HG02759 (cell line): ENCODE data around the gene QPCTL.
"Not testable (repeated sequence)": the region's sequence is repeated elsewhere in the genome, so short reads cannot be mapped to it uniquely, and the experiment has no call there.

Experiments
- ATAC-seq: cut with Tn5 transposase; IDR thresholded peaks from one replicate; pipeline ENCODE4 v1.9.1; 2021; ENCODE audit warnings: mild to moderate bottlenecking, moderate library complexity; ENCODE audit not compliant: unreplicated experiment

The QPCTL gene

DNA sequence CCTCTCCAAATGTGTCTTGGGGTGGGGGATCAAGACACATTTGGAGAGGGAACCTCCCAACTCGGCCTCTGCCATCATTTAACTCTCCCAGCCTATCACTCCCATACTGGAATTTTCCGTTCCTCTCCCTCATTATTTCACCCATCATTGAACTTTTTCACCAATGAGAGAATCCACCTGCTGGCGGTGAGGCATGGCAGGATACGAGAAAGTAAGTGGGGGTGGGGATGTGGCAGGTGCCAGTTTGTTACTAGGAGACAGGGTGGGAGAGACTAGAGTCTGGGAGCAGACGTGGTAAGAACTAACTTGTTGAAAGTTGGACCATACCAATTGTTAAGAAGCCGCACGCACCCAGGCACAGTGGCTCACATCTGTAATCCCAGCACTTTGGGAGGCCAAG is 17.5 kb upstream of the QPCTL start:
- ATAC-seq = no peak

DNA sequence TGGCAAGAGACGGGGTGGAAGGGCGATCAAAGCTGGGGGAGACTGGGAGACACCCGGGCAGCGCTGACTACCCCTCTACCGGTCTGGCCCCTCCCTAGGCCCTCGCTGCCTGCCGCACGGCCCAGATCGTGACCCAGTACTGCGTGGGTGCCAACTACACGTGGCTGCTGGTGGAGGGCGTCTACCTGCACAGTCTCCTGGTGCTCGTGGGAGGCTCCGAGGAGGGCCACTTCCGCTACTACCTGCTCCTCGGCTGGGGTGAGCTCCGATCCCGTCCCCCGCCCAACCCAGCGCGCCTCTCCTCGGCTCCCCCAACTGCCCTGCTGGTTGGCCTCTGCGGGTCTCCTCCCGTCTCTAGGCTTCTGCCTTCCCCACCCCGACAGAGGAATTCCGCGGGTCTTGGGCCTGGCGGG is 15.6 kb upstream of the QPCTL start:
- ATAC-seq = peak; percentile 17

DNA sequence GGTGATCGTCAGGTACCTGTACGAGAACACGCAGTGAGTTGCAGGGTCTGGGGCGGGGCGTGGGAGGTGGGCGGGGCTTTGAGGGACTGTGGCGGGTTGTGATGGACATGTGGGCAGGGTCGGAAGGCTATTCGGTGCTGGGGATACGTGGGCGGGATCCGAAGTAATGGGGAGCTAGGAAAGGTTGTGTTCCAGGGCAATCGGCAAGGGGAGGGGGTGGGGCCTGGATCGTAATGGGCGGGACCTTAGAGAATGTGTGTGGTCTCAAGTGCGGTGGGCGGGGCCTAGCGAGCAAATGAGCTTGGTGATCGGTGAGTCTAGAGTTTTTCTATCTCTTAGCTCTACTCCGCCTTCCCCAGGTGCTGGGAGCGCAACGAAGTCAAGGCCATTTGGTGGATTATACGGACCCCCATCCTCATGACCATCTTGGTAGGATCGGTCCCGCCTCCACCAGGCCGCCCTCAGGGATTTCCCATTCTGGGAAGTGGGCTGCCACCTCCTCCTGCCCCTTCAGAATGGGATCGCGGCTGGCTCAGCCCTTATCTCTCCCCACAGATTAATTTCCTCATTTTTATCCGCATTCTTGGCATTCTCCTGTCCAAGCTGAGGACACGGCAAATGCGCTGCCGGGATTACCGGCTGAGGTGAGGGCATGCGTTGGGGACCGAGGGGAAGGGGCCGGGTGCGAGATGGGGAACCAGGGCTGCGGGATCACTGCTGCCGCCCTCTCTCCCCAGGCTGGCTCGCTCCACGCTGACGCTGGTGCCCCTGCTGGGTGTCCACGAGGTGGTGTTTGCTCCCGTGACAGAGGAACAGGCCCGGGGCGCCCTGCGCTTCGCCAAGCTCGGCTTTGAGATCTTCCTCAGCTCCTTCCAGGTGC is 14.9 kb upstream of the QPCTL start:
- peak; percentile 50 for ATAC-seq

DNA sequence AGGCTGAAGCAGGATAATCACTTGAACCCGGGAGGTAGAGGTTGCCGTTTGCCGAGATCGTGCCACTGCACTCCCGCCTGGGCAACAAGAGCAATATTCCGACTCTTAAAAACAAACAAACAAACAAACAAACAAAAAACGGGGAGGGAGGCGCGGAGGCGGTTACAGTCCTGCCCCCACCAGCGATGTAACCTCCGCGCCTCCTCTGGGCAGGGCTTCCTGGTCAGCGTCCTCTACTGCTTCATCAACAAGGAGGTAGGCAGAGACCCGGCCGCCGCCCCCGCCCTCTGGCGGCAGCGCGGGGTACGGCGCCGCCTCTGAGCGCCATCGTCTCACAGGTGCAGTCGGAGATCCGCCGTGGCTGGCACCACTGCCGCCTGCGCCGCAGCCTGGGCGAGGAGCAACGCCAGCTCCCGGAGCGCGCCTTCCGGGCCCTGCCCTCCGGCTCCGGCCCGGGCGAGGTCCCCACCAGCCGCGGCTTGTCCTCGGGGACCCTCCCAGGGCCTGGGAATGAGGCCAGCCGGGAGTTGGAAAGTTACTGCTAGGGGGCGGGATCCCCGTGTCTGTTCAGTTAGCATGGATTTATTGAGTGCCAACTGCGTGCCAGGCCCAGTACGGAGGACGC is 11.0 kb upstream of the QPCTL start:
- peak; percentile 74 for ATAC-seq

DNA sequence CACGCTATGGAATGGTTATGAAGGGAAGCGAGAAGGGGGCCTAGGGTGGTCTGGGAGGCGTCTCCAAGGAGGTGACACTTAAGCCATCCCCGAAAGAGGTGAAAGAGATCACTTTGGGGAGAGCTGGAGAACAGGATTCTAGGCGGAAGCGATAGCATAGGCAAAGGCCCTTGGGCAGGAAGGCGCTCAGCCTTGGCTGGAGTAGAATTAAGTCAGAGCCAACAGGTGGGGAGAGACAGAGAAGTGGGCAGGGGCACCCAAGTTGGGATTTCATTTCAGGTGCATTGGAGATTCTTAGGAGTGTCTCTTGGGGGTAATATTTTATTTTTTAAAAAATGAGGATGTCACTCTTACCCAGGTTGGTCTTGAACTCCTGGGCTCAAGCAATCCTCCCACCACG is 10.3 kb upstream of the QPCTL start:
- ATAC-seq = no peak

DNA sequence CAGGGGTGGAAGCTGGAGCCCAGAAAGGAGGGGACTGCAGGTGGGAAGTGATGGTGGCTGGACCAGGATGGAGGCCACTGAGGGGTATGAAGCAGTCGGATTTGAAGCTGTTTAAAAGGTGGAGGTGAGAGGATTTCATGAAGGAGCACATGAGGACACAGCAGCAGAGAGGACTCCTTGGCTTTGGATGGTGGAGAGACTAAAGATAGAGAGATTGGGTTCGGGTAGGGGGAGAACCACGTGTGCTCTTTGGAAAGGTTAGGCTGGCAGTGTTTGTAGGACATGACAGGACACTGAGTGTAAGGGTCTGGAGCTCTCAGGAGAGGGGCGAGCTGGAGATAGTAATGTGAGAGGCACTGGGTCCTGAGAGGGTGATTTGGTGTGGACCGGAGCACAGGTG is 9.6 kb upstream of the QPCTL start:
- no peak for ATAC-seq

DNA sequence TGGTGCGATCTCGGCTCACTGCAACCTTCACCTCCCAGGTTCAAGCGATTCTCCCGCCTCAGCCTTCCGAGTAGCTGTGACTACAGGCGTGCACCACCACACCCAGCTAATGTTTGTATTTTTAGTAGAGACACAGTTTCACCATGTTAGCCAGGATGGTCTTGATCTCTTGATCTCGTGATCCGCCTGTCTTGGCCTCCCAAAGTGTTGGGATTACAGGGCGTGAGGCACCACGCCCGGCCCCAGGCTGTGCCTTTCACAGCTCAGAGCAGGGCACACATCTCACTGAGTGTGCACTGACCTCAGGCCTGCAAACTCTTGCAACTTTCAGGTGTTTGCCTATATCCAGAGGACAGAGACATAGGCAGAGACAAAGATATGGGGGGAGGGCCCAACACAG is 7.4 kb upstream of the QPCTL start:
- ATAC-seq = not testable (repeated sequence)

DNA sequence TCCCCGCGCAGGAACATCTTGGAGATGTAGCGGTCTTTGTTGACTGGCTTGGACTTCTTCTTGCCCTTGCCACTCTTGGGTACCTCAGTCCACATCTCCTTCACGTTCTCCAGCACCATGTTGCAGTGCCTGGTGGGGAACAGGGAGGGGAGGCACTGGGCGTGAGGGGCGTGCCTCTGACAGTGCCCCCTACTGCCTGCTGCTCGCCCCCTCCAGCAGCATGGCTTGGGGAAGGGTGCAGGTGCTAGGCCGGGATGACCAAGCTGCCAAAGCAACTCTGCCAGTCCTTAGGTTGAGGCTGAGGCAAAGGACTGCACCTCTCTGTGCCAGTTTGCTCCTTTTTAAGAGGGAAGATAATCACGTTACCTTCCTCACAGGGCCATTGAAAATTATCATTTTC is 4.9 kb upstream of the QPCTL start:
- no peak for ATAC-seq

DNA sequence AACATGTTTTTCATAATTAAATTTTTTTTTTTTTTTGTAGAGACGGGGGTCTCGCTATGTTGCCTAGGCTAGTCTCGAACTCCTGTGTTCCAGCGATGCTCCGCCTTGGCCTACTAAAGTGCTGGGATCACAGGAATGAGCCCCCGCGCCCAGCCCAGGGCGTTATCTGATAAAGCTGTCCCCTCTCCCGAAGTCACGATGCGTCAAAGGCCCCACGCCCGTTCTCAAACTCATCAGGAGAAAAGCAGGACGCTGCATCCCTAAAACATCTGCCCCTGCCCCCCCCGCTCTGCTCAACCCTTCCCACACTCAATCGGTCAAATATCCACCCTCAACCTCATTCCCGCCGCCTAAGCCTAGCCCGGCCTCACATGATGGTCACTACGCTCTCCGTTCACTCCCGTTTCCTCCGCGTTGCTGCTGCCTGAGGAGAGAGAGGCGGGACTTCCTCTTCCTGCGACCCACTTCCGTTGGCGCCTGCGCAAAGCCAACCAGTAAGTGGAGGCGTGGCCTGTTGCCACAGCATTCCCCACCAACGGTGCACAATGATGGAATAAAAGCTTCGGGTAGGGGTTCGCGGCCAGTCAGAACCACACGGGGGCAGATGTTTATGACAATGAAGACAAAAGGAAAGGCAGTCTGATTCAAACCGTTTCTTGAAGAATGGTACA is 815 bp upstream of the QPCTL start, which contains the start of gene SNRPD2:
SNRPD2 (minus strand) TSS at position 438 of the 671 bp plus-strand sequence; CDS start at position 373, 65 bp downstream.
- ATAC-seq = peak; percentile 57

DNA sequence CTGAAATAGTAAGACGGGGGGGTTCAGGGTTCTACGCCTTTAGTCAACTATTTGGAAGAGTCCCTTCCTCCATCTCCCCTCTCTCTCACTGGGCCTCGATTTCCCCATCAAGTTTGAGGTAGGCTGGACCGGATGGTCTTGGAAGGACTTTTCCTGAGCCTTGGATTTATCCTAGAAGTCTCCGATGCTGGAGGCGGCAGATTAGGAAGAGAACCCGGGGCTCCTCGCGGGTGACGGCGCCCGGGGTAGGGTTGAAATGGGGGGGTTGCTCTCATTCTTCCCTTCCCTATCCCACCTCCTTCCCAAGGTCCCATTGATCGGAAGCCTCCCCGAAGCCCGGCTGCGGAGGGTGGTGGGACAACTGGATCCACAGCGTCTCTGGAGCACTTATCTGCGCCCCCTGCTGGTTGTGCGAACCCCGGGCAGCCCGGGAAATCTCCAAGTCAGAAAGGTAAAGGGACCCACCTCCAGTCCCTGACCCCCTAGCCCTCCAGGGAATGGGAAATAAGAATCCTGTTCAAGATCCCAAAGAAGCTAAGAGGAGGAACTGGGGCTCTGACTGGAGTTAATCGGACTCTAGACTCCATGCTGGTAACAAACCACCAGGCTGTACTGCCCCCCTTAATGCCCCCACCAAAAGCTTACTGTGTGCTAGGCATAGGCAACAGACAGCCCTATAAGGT is 781 bp downstream of the QPCTL start:
- ATAC-seq = no peak

DNA sequence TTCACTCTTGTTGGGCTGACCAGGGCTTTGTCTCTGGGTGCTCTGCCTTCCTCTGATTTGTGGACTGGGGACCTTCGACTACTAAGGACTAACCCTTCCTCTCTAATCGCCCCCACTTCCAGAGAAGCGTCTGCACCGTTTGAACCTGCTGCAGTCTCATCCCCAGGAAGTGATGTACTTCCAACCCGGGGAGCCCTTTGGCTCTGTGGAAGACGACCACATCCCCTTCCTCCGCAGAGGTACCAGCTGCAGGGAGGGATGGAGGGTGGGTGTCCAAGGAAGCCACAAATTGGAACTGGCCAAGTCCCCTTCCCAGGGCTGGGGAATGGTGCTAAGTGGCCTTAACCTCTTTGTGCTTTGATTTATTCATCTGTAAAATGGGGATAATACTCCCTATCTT is 9.2 kb downstream of the QPCTL start:
- no peak for ATAC-seq

DNA sequence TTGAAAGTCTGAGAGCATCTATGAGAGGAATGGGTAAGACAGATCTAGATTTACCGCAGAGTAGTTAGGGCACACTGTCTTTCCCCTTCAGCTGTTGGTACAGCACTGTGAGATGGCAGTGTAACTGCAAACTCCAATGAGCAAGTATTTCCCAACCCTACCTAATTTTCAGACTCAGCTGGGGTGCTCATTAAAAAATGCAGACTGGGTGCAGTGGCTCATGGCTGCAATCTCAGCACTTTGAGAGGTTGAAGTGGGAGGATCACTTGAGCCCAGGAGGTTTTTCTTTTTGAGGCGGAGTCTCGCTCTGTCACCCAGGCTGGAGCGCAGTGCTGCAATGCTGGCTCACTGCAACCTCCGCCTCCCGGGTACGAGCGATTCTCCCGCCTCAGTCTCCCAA is 12.6 kb downstream of the QPCTL start:
- ATAC-seq = no peak

DNA sequence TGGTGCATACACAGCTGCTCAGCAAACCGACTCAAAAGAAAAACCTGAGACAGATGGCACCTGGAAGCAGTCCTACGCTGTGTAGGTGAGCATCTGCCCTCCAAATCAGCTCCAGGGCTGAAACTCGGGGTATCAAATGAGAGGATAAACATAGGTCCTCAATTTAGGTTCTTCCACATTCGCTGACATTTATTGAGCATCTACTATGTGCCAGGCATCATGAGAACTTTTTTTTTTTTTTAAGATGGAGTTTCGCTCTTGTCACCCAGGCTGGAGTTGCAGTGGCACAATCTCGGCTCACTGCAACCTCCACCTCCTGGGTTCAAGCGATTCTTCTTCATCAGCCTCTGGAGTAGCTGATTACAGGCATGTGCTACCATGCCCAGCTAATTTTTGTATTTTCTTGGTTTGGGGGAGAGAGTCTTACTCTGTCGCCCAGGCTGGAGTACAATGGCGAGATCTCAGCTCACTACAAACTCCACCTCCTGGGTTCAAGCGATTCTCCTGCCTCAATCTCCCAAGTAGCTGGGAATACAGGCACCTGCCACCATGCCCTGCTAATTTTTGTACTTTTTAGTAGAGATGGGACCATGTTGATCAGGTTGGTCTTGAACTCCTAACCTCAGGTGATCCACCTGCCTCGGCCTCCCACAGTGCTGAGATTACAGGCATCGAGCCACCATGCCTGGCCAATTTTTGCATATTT is 13.4 kb downstream of the QPCTL start:
- no peak for ATAC-seq

DNA sequence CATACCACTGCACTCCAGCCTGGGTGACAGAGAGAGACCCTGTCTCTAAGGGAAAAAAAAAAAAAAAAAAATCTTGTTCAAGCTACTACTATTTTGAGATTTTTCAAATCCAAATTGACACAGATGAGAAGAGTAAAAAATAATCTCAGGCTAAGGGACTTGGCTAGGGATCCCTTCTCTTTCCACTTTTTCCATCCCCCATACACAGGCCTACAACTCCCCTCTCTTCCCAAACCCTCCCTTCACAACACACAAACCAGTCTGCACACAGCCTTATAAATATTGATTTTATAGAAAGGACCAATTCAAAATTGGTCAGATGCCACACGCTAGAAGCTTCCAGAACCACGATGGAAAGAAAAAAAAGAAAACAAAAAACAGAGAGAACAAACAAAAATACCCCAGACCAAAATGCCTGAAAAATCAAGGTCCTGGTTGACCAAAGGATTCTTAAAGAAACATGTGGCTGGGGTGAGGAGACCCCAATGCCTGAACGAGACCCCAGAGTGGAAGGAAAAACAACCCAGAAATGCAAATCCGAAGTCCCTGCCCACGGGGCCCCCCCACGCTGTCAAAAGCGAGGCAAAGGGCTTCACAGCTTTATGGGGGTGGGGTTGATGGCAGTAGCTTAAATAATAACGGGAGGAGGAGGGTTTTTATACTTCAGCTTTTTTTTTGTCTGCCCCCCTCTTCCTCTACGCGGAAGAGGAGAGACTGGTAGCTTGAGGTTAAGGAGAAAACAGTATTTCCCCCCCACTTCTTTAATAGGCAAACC is 18.1 kb downstream of the QPCTL start:
- ATAC-seq = no peak

DNA sequence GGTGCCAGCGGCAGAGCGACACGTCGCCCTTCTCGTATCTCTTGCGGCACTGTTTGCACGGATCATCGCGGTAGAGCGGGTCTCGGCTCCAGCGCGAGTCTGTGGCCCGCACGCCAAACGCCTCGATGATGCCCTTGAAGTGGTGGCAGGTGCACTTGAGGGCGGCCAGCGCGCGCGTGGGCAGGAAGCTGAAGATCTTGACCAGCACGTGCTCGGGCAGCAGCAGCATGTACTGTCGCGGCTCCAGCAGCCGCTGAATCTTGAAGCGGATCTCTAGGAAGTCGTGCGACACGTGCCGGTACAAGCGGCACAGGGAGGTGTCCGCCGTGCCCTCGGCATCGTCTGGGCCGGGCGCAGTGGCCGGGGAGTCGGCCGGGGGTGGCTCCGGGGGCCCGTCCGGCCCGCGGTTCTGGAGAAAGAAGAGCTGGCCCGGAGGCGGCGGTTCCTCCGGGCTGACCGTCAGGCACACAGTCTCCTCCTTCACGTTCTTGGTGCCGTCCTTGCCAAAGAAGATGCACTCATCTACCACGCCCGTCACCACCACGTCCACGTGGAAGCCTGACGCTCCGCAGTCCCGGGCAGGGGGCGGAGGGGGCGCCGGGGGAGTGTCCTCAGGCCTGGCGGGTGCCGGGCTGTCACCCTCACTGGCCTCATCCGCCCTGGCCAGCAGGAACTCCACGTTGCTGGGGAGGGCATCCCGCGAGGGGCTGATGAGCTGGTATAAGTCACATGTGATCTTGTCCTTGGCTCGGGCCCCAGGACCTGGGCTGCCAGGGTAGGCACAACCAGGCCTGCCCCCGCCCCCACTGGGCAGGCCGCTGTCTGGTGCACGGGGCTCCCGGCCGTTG is 19.6 kb downstream of the QPCTL start:
- ATAC-seq = no peak

DNA sequence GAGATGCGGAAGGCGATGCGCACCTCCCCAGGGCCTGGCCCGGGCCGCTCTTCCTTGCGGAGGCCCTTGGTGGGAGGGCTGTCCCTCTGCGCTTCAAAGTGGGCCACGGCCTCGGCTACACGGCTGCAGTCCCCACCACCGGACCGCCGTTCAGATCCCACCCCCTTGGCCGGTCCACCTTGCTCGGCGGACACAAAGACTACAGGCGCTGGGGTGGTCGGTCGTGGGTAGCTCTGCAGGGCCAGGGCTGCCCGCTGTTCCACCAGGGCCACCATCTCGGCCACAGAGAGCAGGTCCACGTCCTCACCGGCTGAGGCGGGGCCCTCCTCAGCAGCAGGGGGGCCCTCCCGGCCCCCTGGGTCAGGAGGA is 20.2 kb downstream of the QPCTL start:
- no peak for ATAC-seq

DNA sequence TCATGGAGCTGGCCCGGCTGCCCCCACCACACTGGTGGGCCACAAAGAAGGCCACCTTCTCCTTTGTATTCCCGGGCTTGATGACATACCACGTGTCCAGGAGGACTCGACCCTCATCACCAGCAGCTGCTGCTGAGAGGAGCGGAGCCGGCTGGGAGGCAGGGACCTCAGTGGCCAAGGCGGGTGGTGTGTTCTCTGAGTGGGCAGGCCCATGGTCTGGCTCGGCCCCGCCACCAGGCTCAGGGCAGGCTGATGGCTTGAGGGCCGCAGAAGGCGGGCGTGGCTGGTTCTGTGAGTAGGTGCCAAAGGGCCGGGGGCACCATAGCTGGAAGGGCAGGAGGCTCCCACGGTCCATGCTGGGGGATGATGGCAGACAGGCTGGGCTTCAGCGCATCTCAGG is 20.7 kb downstream of the QPCTL start:
- ATAC-seq = no peak

DNA sequence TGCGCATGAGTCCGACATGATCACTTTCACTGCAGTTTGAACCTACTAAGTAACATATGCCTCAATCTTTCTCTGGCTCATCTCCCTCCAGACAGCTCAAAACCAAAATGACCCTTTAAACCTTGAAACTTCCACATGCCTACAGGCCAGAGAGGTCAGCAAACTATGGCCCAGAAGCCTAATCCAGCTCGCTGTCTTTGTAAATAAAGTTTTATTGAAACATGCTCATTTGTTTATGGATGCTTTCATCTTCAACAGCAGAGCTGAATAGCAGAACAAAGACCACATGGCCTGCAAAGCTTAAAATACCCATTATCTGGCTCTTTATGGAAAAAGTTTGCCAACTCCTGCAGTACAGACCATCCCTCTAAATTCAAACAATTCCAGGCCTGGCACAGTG is 22.7 kb downstream of the QPCTL start:
- no peak for ATAC-seq
